ENCODE results near the gene VPS13D.

DNA sequence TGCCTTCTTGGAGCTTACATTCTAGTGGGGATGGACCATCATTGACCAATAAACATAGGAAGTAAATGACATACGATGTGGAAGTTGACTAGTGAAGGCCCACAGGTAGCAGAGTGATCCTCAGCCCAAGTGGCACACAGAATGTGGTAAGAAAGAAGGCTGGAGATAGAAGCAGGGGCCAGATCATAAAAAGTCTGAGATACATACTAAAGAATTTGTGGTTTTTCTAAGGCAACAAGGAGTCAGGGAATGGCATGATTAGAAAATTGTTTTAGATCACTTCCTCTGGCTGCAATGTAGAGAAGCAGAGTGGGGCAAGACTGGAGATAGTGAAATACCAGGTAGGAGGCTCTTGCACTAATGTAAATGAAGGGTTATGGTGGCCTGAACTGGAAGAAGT lies 154.0 kb downstream of the VPS13D start:
- no peak for TF ChIP-seq FOS (IDR thresholded peaks at IDR 0.05; ENCODE audit: borderline replicate concordance, insufficient read depth, low read length)
- TF ChIP-seq, protein P1, sequence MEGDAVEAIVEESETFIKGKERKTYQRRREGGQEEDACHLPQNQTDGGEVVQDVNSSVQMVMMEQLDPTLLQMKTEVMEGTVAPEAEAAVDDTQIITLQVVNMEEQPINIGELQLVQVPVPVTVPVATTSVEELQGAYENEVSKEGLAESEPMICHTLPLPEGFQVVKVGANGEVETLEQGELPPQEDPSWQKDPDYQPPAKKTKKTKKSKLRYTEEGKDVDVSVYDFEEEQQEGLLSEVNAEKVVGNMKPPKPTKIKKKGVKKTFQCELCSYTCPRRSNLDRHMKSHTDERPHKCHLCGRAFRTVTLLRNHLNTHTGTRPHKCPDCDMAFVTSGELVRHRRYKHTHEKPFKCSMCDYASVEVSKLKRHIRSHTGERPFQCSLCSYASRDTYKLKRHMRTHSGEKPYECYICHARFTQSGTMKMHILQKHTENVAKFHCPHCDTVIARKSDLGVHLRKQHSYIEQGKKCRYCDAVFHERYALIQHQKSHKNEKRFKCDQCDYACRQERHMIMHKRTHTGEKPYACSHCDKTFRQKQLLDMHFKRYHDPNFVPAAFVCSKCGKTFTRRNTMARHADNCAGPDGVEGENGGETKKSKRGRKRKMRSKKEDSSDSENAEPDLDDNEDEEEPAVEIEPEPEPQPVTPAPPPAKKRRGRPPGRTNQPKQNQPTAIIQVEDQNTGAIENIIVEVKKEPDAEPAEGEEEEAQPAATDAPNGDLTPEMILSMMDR (IDR thresholded peaks at IDR 0.05; ENCODE audit: extremely low read depth in 1 of 2, insufficient read depth in 1 of 2, low read depth in 1 of 2, low read length in 2 of 2) = no peak
- no peak for TF ChIP-seq EZH2 (IDR thresholded peaks at IDR 0.05; ENCODE audit: borderline replicate concordance, low read depth, low read length, severe bottlenecking)
- no peak for TF ChIP-seq POLR2A (IDR thresholded peaks at IDR 0.05; ENCODE audit: low read depth, low read length)
- TF ChIP-seq, protein P2, sequence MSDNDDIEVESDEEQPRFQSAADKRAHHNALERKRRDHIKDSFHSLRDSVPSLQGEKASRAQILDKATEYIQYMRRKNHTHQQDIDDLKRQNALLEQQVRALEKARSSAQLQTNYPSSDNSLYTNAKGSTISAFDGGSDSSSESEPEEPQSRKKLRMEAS (IDR thresholded peaks at IDR 0.05; ENCODE audit: insufficient read depth, insufficient read length) = no peak
- TF ChIP-seq POLR2AphosphoS5 (IDR thresholded peaks at IDR 0.05; ENCODE audit: insufficient read depth, low read depth, low read length) = no peak
- TF ChIP-seq JUN (IDR thresholded peaks at IDR 0.05; ENCODE audit: borderline replicate concordance, insufficient read depth, insufficient read length, low read depth) = no peak
- no peak for TF ChIP-seq MYC (IDR thresholded peaks at IDR 0.05; ENCODE audit: low read depth, low read length)
- no peak for TF ChIP-seq GATA2 (IDR thresholded peaks at IDR 0.05; ENCODE audit: insufficient read depth, insufficient read length, low read depth, low read length)

All from endothelial cell of umbilical vein (primary cell).